Dendritic cell treated with granulocyte-macrophage colony-stimulating factor and Interleukin-4, amounts not matched to agents 40 ng/mL and 50 ng/mL, for 4 days (primary cell): ENCODE results near the gene NPTX1.

Experiments used
- H3K27ac Mint-ChIP-seq: one replicate; pipeline ENCODE4 v1.8.0; 2022; ENCODE audit warnings: mild to moderate bottlenecking, mixed read lengths
- H3K27me3 Mint-ChIP-seq: one replicate; pipeline ENCODE4 v1.8.0; 2022; ENCODE audit warnings: mild to moderate bottlenecking, mixed read lengths
- H3K36me3 Mint-ChIP-seq: one replicate; pipeline ENCODE4 v1.8.0; 2022; ENCODE audit warnings: low read depth, mixed read lengths
- H3K4me1 Mint-ChIP-seq: one replicate; pipeline ENCODE4 v1.8.0; 2022; ENCODE audit warnings: low read depth, mixed read lengths
- H3K4me3 Mint-ChIP-seq: one replicate; pipeline ENCODE4 v1.8.0; 2022; ENCODE audit warnings: mild to moderate bottlenecking, moderate library complexity, mixed read lengths
- H3K9me3 Mint-ChIP-seq: one replicate; pipeline ENCODE4 v1.8.0; 2022; ENCODE audit warnings: mixed read lengths
- intact Hi-C: fragments of 100-400 bp; cut with micrococcal nuclease; formaldehyde crosslinking; loops from one replicate; pipeline ENCODE4 v1.15.0; 2022

NPTX1 gene

GRCh38 chr17:80475910-80476876, at the start of gene NPTX1:
NPTX1 (minus strand) TSS chr17:80476607; CDS start chr17:80476446, 161 bp downstream.
- peaks cover 11% of the 10 kb centered on the region for H3K4me1 Mint-ChIP-seq
- H3K4me3 Mint-ChIP-seq, result peak within 1 kb of the TSS; percentile 46
- H3K27me3 Mint-ChIP-seq, result peaks cover 84% of the 10 kb centered on the region
- no peaks in the 10 kb centered on the region for H3K9me3 Mint-ChIP-seq
- H3K27ac Mint-ChIP-seq, result no peak within 1 kb of the TSS
- no peaks in the 10 kb centered on the region for H3K36me3 Mint-ChIP-seq
- intact Hi-C loops, result no loop called here

- Mint-ChIP-seq H3K27ac (no peak overlapping the region), H3K4me1 (no peaks in the 10 kb centered on the region), H3K36me3 (no peaks in the 10 kb centered on the region), H3K4me3 (no peak overlapping the region), H3K9me3 (no peaks in the 10 kb centered on the region), H3K27me3 (peaks cover 36% of the 10 kb centered on the region)
- intact Hi-C loops, result no loop called here
These were observed 47.7 kb upstream of the NPTX1 start for GRCh38 chr17:80523956-80524712.

GRCh38 chr17:80523054-80523744, 46.8 kb upstream of the NPTX1 start:
- Mint-ChIP-seq H3K36me3 (no peaks in the 10 kb centered on the region), H3K4me3 (no peak overlapping the region), H3K27me3 (peaks cover 37% of the 10 kb centered on the region), H3K27ac (no peak overlapping the region), H3K4me1 (no peaks in the 10 kb centered on the region), H3K9me3 (no peaks in the 10 kb centered on the region)
- intact Hi-C loops, result no loop called here

GRCh38 chr17:80520810-80521455, 44.5 kb upstream of the NPTX1 start:
- H3K9me3 Mint-ChIP-seq, result no peaks in the 10 kb centered on the region
- no peak overlapping the region for H3K27ac Mint-ChIP-seq
- H3K36me3 Mint-ChIP-seq, result no peaks in the 10 kb centered on the region

GRCh38 chr17:80519091-80519781, 42.8 kb upstream of the NPTX1 start:
- H3K27me3 Mint-ChIP-seq, result peaks cover 14% of the 10 kb centered on the region
- H3K36me3 Mint-ChIP-seq, result no peaks in the 10 kb centered on the region
- intact Hi-C loops, result no loop called here
- no peaks in the 10 kb centered on the region for H3K4me1 Mint-ChIP-seq
- H3K27ac Mint-ChIP-seq, result no peak overlapping the region
- H3K4me3 Mint-ChIP-seq, result no peak overlapping the region
- H3K9me3 Mint-ChIP-seq, result no peaks in the 10 kb centered on the region

More at GRCh38 chr17:80520810-80521455, 44.5 kb upstream of the NPTX1 start:
- H3K4me1 Mint-ChIP-seq, result no peaks in the 10 kb centered on the region
- intact Hi-C loops, result no loop called here
- H3K4me3 Mint-ChIP-seq, result no peak overlapping the region
- H3K27me3 Mint-ChIP-seq, result peaks cover 21% of the 10 kb centered on the region

- H3K27ac Mint-ChIP-seq, result no peak overlapping the region
- intact Hi-C loops, result no loop called here
- no peaks in the 10 kb centered on the region for H3K9me3 Mint-ChIP-seq
- H3K4me3 Mint-ChIP-seq, result no peak overlapping the region
- no peaks in the 10 kb centered on the region for H3K4me1 Mint-ChIP-seq
- H3K36me3 Mint-ChIP-seq, result no peaks in the 10 kb centered on the region
- peaks cover 16% of the 10 kb centered on the region for H3K27me3 Mint-ChIP-seq
These were observed 42.0 kb upstream of the NPTX1 start for GRCh38 chr17:80518392-80518791.

- H3K9me3 Mint-ChIP-seq, result no peaks in the 10 kb centered on the region
- no peak overlapping the region for H3K27ac Mint-ChIP-seq
- intact Hi-C loops, result no loop called here
- no peaks in the 10 kb centered on the region for H3K36me3 Mint-ChIP-seq
- H3K4me3 Mint-ChIP-seq, result no peak overlapping the region
- H3K27me3 Mint-ChIP-seq, result peaks cover 18% of the 10 kb centered on the region
- no peaks in the 10 kb centered on the region for H3K4me1 Mint-ChIP-seq
These were observed 41.2 kb upstream of the NPTX1 start for GRCh38 chr17:80517641-80518040.

GRCh38 chr17:80516171-80516932, 39.9 kb upstream of the NPTX1 start:
- Mint-ChIP-seq H3K36me3 (no peaks in the 10 kb centered on the region), H3K9me3 (no peaks in the 10 kb centered on the region), H3K4me3 (no peak overlapping the region), H3K27me3 (peaks cover 17% of the 10 kb centered on the region), H3K4me1 (no peaks in the 10 kb centered on the region), H3K27ac (no peak overlapping the region)
- intact Hi-C loops, result no loop called here

- intact Hi-C loops, result no loop called here
- H3K4me3 Mint-ChIP-seq, result no peak overlapping the region
- H3K27me3 Mint-ChIP-seq, result peaks cover 11% of the 10 kb centered on the region
- H3K36me3 Mint-ChIP-seq, result no peaks in the 10 kb centered on the region
- H3K27ac Mint-ChIP-seq, result no peak overlapping the region
- no peaks in the 10 kb centered on the region for H3K9me3 Mint-ChIP-seq
- no peaks in the 10 kb centered on the region for H3K4me1 Mint-ChIP-seq
These were observed 37.5 kb upstream of the NPTX1 start for GRCh38 chr17:80513892-80514291.

- Mint-ChIP-seq H3K27me3 (peaks cover 7% of the 10 kb centered on the region), H3K4me3 (no peak overlapping the region), H3K27ac (no peak overlapping the region), H3K36me3 (no peaks in the 10 kb centered on the region), H3K4me1 (no peaks in the 10 kb centered on the region), H3K9me3 (no peaks in the 10 kb centered on the region)
- intact Hi-C loops, result no loop called here
These were observed 36.8 kb upstream of the NPTX1 start for GRCh38 chr17:80513201-80513600.

GRCh38 chr17:80512233-80512632, 35.8 kb upstream of the NPTX1 start:
- Mint-ChIP-seq H3K4me3 (no peak overlapping the region), H3K27ac (no peak overlapping the region), H3K9me3 (no peaks in the 10 kb centered on the region), H3K36me3 (no peaks in the 10 kb centered on the region), H3K4me1 (no peaks in the 10 kb centered on the region), H3K27me3 (peaks cover 8% of the 10 kb centered on the region)
- intact Hi-C loops, result no loop called here

- Mint-ChIP-seq H3K27ac (no peak overlapping the region), H3K9me3 (no peaks in the 10 kb centered on the region), H3K4me3 (no peak overlapping the region), H3K27me3 (peaks cover 10% of the 10 kb centered on the region), H3K36me3 (no peaks in the 10 kb centered on the region), H3K4me1 (no peaks in the 10 kb centered on the region)
- intact Hi-C loops, result no loop called here
These were observed 35.1 kb upstream of the NPTX1 start for GRCh38 chr17:80511222-80512180.
